Lung (tissue), 12 donors: ENCODE results near the gene TACC3. TPM values are rescaled to one million over a fixed set of nuclear protein-coding genes. Genes with fewer than 3 reads are reported as not detected.
A peak's percentile ranks its signal among the peaks of the same experiment; 100 is the strongest.

Experiments
- ATAC-seq: fragments of 200-7000 bp; cut with Tn5 transposase; one replicate; pipeline ENCODE4 v1.9.1; 2020; ENCODE audit warnings: moderate number of reproducible peaks; ENCODE audit not compliant: insufficient read depth, low FRiP score
- DNase-seq, 3 donors: peaks; one replicate each; pipeline ENCODE4 v3.0.0-alpha.2; 2013 to 2017
- H3K27ac ChIP-seq, 2 donors: one replicate each; pipeline ENCODE4 v1.5.1; 2013; ENCODE audit warnings: mild to moderate bottlenecking in 2 of 2, moderate library complexity in 2 of 2, control low read depth in 1 of 2, inconsistent platforms in 1 of 2, low read depth in 1 of 2, low read length in 1 of 2
- H3K27me3 ChIP-seq, 3 donors: one replicate each; pipeline ENCODE4 v1.5.1; 2013; ENCODE audit warnings: low read length in 2 of 3; ENCODE audit not compliant: control insufficient read depth in 3 of 3, insufficient read depth in 3 of 3
- H3K36me3 ChIP-seq, 4 donors: one replicate each; pipeline ENCODE4 v1.5.1; 2013; ENCODE audit warnings: low read length in 4 of 4, mild to moderate bottlenecking in 1 of 4, moderate library complexity in 1 of 4; ENCODE audit not compliant: control insufficient read depth in 4 of 4, insufficient read depth in 4 of 4
- H3K4me1 ChIP-seq, 5 donors: one replicate each; pipeline ENCODE4 v1.5.1; 2013; ENCODE audit warnings: low read length in 5 of 5, mild to moderate bottlenecking in 2 of 5, moderate library complexity in 1 of 5; ENCODE audit not compliant: control insufficient read depth in 5 of 5, insufficient read depth in 5 of 5
- H3K4me3 ChIP-seq: one replicate; pipeline ENCODE4 v1.5.1; 2013; ENCODE audit warnings: mild to moderate bottlenecking, control low read depth, moderate library complexity
- H3K9ac ChIP-seq, 2 donors: one replicate each; pipeline ENCODE4 v1.5.1; 2013; ENCODE audit warnings: low read length in 2 of 2, control low read depth in 1 of 2; ENCODE audit not compliant: insufficient read depth in 1 of 2
- H3K9me3 ChIP-seq, 4 donors: one replicate each; pipeline ENCODE4 v1.5.1; 2013; ENCODE audit warnings: low read length in 3 of 4, mild to moderate bottlenecking in 1 of 4, moderate library complexity in 1 of 4; ENCODE audit not compliant: control insufficient read depth in 4 of 4, insufficient read depth in 3 of 4
- WGBS, 2 donors: extraction: QIAGEN DNeasy Blood & Tissue Kit; methylation state at CpG; one replicate each; pipeline ENCODE4 v1.1.7; 2013; 5-methylcytosine and 5-hydroxymethylcytosine counted together
- polyA plus RNA-seq, 2 donors: library from polyadenylated mRNA; stranded (reverse); fragments of 200-250 nt; gene quantifications; one replicate each; pipeline ENCODE4 v1.2.1, GENCODE V29; 2013
- total RNA-seq, 2 donors: library from RNA; depleted of rRNA in 1 of 2; stranded (reverse); fragments of >200 nt in 1 of 2; gene quantifications; one replicate each; pipeline ENCODE4 v1.2.1, GENCODE V29; 2014 to 2021
- TF ChIP-seq, protein P1 (sequence below): IDR thresholded peaks from 2 replicates; pipeline ENCODE4 v1.5.1; 2012; ENCODE audit warnings: mild to moderate bottlenecking; ENCODE audit errors: control extremely low read depth, extremely low read depth
- donor health status: control.
- donor health status: control.
- donor health status: Bipolar disorder and iron deficiency.
- donor health status: healthy.
- donor health status: DM: yes; HTN: yes; CAD: no.

TACC3 gene
- total and polyA plus RNA-seq, 4 donors: 13.8 to 22.1 (median 18.5) TPM

DNA sequence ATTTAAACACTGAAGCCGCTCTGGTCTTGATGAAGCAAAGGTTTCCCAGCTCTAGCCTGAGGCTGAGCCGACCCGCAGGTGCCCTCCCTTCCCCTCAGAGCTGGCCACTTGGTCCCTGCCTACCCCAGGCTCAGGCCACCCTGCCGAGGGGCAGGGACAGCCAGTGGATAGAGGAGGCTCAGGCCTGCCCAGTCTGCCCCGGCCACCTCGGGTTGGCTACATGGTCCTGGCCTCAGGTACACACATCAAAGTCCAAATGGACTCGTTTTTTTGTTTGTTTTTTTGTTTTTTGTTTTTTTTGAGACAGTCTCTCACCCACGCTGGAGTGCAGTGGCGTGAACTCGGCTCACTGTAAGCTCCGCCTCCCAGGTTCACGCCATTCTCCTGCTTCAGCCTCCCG, 23.8 kb downstream of the TACC3 start:
- Histone ChIP-seq H3K9ac (no peak overlapping the region), H3K36me3 (peaks cover 0 to 22% (median 6%) of the 10 kb centered on the region in 4 donors), H3K4me1 (peaks cover 0 to 9% (median 0%) of the 10 kb centered on the region in 5 donors), H3K27me3 (no peaks in the 10 kb centered on the region), H3K4me3 (no peak overlapping the region), H3K9me3 (no peaks in the 10 kb centered on the region), H3K27ac (no peak overlapping the region)
- DNase-seq: no peak
- 92 to 96% methylated on average over 13 of the region's 13 CpGs for WGBS, 2 donors
- TF ChIP-seq, protein P1, sequence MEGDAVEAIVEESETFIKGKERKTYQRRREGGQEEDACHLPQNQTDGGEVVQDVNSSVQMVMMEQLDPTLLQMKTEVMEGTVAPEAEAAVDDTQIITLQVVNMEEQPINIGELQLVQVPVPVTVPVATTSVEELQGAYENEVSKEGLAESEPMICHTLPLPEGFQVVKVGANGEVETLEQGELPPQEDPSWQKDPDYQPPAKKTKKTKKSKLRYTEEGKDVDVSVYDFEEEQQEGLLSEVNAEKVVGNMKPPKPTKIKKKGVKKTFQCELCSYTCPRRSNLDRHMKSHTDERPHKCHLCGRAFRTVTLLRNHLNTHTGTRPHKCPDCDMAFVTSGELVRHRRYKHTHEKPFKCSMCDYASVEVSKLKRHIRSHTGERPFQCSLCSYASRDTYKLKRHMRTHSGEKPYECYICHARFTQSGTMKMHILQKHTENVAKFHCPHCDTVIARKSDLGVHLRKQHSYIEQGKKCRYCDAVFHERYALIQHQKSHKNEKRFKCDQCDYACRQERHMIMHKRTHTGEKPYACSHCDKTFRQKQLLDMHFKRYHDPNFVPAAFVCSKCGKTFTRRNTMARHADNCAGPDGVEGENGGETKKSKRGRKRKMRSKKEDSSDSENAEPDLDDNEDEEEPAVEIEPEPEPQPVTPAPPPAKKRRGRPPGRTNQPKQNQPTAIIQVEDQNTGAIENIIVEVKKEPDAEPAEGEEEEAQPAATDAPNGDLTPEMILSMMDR: no peak
- ATAC-seq: no peak

DNA sequence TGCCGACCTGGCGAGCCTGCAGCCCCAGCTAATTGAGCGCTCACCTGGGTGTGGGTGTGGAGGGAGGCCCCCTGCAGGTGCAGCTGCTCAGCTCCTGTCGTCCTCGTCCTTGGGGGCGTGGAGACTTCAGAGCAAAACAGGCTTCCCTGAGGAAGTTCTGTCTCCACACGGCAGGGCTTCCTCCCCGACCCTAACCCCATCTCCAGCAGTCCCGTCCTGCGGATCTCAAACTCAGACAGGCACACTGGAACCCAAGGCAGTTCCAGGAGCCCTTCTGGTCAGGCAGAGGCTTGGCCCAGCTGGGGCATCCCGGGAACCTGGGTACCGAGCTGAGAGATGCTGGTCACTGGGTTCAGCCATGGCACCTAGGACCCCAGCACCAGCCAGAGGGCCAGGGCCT, 24.4 kb downstream of the TACC3 start:
- no peaks in the 10 kb centered on the region for H3K27me3 ChIP-seq
- 82 to 92% methylated on average over 12 of the region's 12 CpGs for WGBS, 2 donors
- no peak overlapping the region for H3K4me3 ChIP-seq
- no peak overlapping the region for H3K27ac ChIP-seq
- no peaks in the 10 kb centered on the region for H3K9me3 ChIP-seq
- H3K4me1 ChIP-seq: peaks cover 0 to 9% (median 0%) of the 10 kb centered on the region in 5 donors
- no peak for DNase-seq
- peaks cover 0 to 22% (median 3%) of the 10 kb centered on the region in 4 donors for H3K36me3 ChIP-seq
- TF ChIP-seq, protein P1: no peak
- no peak for ATAC-seq
- H3K9ac ChIP-seq: no peak overlapping the region

DNA sequence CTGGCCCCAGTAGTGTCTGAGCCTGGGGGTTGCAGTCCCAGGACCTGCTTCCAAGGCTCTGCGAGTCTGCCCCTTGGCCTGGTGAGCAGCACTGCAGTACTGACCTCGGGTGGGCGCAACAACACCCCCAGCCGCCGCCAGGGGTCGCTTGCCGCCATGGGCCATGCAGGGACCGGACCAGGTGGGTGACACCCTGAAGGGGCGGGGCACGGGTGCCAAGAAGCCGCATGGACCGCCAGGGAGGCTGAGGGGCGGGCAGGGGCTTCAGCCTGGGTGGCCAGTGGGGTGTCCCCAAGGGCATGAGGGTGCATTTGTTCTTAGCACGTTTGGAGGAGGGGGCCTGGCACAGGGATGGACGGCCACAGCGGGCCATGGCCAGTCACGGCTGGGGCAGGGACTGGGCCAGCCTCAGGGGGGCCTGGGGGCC, 25.0 kb downstream of the TACC3 start:
- Histone ChIP-seq H3K9me3 (no peaks in the 10 kb centered on the region), H3K4me3 (no peak overlapping the region), H3K36me3 (peaks cover 0 to 16% (median 1%) of the 10 kb centered on the region in 4 donors), H3K9ac (no peak overlapping the region), H3K27me3 (no peaks in the 10 kb centered on the region), H3K27ac (no peak overlapping the region), H3K4me1 (peaks cover 0 to 9% (median 0%) of the 10 kb centered on the region in 5 donors)
- TF ChIP-seq, protein P1: peak; percentile 21
- peak; percentile 56 to 84 (median 77) for DNase-seq
- no peak for ATAC-seq
- 21 to 23% methylated on average over 17 of the region's 17 CpGs for WGBS, 2 donors
